Adrenal gland (tissue), 5 donors: ENCODE data around the gene PDPR.
"Not testable (repeated sequence)": the region's sequence is repeated elsewhere in the genome, so short reads cannot be mapped to it uniquely, and the experiment has no call there.

ENCODE experiments used
- POLR2A ChIP-seq, 2 donors: fragments of 450-650 bp; IDR thresholded peaks; one replicate each; pipeline ENCODE4 v1.6.1; 2017; ENCODE audit warnings: antibody characterized with exemption in 2 of 2, mild to moderate bottlenecking in 2 of 2, moderate library complexity in 1 of 2
- TF ChIP-seq, protein P1 (sequence below), 6 experiments: fragments of 450-650 bp in 4 of 6; fragments of 200-600 bp in 2 of 6; sonication (generic) in 1 of 6; IDR thresholded peaks; 1 replicate in 5 of 6; 2 replicates in 1 of 6; pipeline versions ENCODE4 v1.5.1 to v1.8.0; 2016 to 2021; ENCODE audit warnings: antibody characterized with exemption in 6 of 6, mild to moderate bottlenecking in 2 of 6, moderate library complexity in 1 of 6
- donor health status: DM: no; HTN: no; CAD: no.

DNA sequence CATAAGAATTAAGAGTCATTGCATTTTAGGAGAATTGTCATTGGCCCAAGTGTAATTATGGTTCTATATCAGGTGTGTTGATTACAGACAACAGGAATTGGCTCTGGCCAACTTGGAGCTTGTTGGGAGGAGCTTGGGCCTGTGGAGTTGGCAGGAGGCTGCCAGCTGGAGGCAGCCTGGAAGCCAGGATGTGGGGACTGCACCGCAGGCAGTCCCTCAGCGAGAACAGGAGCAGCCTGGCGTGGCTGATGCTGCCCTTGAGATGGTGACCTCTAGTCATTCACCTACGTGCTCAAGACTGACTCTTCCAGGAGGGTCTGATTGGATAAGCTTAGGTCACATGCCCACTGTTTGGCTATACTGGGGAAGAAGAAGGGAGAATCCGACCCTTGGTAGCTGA lies 13.6 kb downstream of the PDPR start:
- TF ChIP-seq, protein P1, sequence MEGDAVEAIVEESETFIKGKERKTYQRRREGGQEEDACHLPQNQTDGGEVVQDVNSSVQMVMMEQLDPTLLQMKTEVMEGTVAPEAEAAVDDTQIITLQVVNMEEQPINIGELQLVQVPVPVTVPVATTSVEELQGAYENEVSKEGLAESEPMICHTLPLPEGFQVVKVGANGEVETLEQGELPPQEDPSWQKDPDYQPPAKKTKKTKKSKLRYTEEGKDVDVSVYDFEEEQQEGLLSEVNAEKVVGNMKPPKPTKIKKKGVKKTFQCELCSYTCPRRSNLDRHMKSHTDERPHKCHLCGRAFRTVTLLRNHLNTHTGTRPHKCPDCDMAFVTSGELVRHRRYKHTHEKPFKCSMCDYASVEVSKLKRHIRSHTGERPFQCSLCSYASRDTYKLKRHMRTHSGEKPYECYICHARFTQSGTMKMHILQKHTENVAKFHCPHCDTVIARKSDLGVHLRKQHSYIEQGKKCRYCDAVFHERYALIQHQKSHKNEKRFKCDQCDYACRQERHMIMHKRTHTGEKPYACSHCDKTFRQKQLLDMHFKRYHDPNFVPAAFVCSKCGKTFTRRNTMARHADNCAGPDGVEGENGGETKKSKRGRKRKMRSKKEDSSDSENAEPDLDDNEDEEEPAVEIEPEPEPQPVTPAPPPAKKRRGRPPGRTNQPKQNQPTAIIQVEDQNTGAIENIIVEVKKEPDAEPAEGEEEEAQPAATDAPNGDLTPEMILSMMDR (IDR thresholded peaks at IDR 0.05), result not testable (repeated sequence)
- TF ChIP-seq POLR2A (IDR thresholded peaks at IDR 0.05), result not testable (repeated sequence)
